ENCODE results near the gene BARX1. TPM values are rescaled to one million over a fixed set of nuclear protein-coding genes. Genes with fewer than 3 reads are reported as not detected.
"Not testable (repeated sequence)": the region's sequence is repeated elsewhere in the genome, so short reads cannot be mapped to it uniquely, and the experiment has no call there.

BARX1 gene
- total RNA-seq, 2 donors from 2014 or later: 9.1 TPM; not detected in 1

DNA sequence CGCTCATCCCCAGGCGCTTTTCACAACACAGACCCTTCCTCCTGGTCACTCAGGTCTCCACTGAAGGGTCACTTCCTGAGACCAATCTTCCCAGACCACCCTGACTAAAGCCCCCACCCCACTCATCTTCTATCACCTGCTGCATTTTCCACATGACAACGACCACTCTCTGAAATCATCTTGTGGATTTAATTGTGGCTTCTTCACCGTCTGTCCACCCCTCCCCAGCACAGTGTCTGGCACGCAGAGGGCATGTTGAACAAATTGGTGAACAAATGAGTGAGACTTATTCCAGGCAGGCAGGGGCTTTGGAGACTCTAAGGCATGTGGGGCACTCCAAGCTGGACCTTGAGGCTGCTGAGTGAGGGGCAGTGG, 8.8 kb downstream of the BARX1 start:
- Mint-ChIP-seq H3K36me3 (peaks cover 8 to 10% of the 10 kb centered on the region in 2 donors), H3K27ac (no peak overlapping the region), H3K9me3 (peaks cover 0 to 4% of the 10 kb centered on the region in 2 donors)
- ATAC-seq: no peak
- no peak for DNase-seq (ENCODE audit: low spot score in 2 of 2)

- Mint-ChIP-seq H3K27ac (no peak overlapping the region), H3K9me3 (peaks cover 0 to 3% of the 10 kb centered on the region in 2 donors), H3K36me3 (peaks cover 3 to 8% of the 10 kb centered on the region in 2 donors)
- no peak for DNase-seq (ENCODE audit: low spot score in 2 of 2)
- ATAC-seq: no peak
Measured at GRCh38 chr9:93945400-93946337, 9.5 kb downstream of the BARX1 start.

- H3K36me3 Mint-ChIP-seq: no peaks in the 10 kb centered on the region
- DNase-seq (ENCODE audit: low spot score in 2 of 2) (no peak), ATAC-seq (no peak)
- no peak overlapping the region for H3K27ac Mint-ChIP-seq
- no peaks in the 10 kb centered on the region for H3K9me3 Mint-ChIP-seq
Measured at GRCh38 chr9:93944011-93944410, 11.1 kb downstream of the BARX1 start.

DNA sequence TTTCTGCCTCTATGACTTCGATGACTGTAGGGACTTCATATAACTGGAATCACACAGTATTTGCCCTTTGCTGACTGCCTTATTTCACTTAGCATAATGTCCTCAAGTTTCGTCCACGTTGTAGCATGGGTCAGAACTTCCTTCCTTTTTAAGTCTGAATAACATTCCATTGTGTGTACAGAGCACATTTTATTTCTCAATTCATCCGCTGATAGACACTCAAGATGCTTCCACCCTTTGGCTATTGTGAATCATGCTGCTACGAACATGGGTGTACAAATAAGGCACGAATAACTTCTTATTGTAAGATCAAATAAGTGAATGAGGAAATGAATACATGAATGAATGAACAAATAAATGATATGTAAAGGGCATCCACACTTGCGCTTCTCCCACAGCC, 13.0 kb downstream of the BARX1 start:
- Mint-ChIP-seq H3K9me3 (no peaks in the 10 kb centered on the region), H3K36me3 (no peaks in the 10 kb centered on the region), H3K27ac (no peak overlapping the region)
- DNase-seq (ENCODE audit: low spot score in 2 of 2) (no peak), ATAC-seq (no peak)

- Mint-ChIP-seq H3K9me3 (no peaks in the 10 kb centered on the region), H3K27ac (no peak overlapping the region), H3K36me3 (no peaks in the 10 kb centered on the region)
- DNase-seq (ENCODE audit: low spot score in 2 of 2) (no peak), ATAC-seq (peak in 1 of 2 donors; percentile 47)
Measured at GRCh38 chr9:93941493-93941892, 13.7 kb downstream of the BARX1 start.

DNA sequence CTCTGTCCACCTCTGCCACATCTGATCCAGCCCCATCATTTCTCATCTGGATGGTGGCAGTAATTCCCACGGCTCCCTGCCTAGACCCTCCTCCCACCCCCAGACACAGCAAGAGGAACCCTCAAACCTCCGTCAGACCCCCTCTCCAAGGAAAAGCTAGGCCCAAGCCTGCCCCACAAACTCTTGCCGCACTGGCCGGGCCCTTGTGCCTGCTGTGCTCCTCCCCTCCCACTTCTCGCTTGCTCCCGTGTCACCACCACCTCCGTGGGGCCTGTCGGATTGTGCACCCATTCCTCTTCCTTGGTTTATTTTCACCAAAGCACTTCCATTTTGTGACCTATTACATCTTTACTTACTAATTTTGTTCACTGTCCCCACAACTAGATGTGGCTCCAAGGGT, 14.2 kb downstream of the BARX1 start:
- H3K9me3 Mint-ChIP-seq: no peaks in the 10 kb centered on the region
- H3K36me3 Mint-ChIP-seq: no peaks in the 10 kb centered on the region
- no peak overlapping the region for H3K27ac Mint-ChIP-seq
- no peak for ATAC-seq
- DNase-seq (ENCODE audit: low spot score in 2 of 2): no peak

GRCh38 chr9:93939589-93939988, 15.6 kb downstream of the BARX1 start:
- ATAC-seq; H3K27ac Mint-ChIP-seq; H3K9me3 Mint-ChIP-seq; DNase-seq (ENCODE audit: low spot score in 2 of 2); H3K36me3 Mint-ChIP-seq: not testable (repeated sequence)

- Mint-ChIP-seq H3K27ac (no peak overlapping the region), H3K36me3 (no peaks in the 10 kb centered on the region), H3K9me3 (no peaks in the 10 kb centered on the region)
- ATAC-seq (no peak), DNase-seq (ENCODE audit: low spot score in 2 of 2) (no peak)
Measured at GRCh38 chr9:93937193-93937592, 18.0 kb downstream of the BARX1 start.

DNA sequence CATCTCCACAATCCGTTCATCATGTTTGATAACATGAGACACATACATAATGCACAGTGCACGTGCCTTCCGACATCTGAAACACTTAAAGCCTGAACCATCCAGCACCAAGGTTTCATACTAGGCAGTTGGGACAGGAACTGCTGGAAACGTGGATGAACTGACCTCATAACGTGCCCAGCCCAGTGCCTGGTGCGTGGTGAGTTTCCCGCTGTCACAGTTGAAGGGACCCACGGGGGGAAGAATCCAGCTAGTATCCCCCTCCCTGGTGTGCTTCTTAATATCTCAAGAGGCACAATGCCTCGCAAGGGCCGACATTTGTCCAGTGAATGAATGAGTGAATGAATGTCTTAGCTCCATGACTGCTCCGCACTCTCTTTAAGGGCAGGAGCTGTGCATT, 23.2 kb downstream of the BARX1 start:
- DNase-seq (ENCODE audit: low spot score in 2 of 2) (no peak), ATAC-seq (no peak)
- Mint-ChIP-seq H3K9me3 (peaks cover 0 to 9% of the 10 kb centered on the region in 2 donors), H3K36me3 (peaks cover 0 to 8% of the 10 kb centered on the region in 2 donors), H3K27ac (no peak overlapping the region)

DNA sequence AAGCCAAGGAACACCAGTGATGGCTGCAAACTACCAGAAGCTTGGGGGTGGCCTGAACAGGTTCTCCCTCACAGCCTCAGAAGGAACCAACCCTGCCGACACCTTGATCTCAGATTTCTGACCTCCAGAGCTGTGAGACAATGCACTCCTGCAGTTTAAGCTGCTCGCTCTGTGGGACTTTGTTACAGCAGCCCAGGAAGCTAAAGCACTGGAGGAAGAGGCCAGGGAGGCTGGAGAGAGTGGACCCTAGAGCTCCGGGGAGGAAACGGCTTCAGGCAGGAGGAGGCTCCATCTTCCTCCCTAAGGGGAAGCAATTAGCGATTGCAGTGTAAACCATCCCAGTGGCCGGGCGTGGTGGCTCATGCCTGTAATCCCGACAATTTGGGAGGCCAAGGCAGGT, 25.1 kb downstream of the BARX1 start:
- Mint-ChIP-seq H3K27ac (no peak overlapping the region), H3K36me3 (peaks cover 0 to 8% of the 10 kb centered on the region in 2 donors), H3K9me3 (peaks cover 0 to 10% of the 10 kb centered on the region in 2 donors)
- DNase-seq (ENCODE audit: low spot score in 2 of 2): no peak
- no peak for ATAC-seq

DNA sequence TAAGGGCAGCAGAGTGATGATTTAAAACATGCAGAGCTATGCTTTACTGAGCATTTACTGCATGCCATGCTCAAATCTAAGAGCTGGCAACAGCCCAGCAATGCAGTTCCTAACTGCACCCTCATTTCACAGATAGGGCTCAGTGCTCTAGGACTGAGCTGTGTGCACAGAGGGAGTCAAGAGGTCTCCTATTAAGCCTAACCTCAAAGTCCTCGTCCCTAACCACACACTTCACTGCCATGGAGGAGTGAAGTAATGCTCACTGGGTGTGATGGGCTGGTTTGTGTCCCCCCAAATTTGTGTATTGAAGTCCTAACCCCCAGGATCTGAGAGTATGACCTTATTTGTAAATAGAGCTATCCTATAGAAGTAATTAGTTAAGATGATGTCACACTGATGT, 25.9 kb downstream of the BARX1 start:
- Mint-ChIP-seq H3K36me3 (peaks cover 0 to 8% of the 10 kb centered on the region in 2 donors), H3K27ac (no peak overlapping the region), H3K9me3 (peaks cover 0 to 10% of the 10 kb centered on the region in 2 donors)
- ATAC-seq (no peak), DNase-seq (ENCODE audit: low spot score in 2 of 2) (no peak)

- ATAC-seq (no peak), DNase-seq (ENCODE audit: low spot score in 2 of 2) (no peak)
- Mint-ChIP-seq H3K9me3 (peaks cover 0 to 7% of the 10 kb centered on the region in 2 donors), H3K27ac (no peak overlapping the region), H3K36me3 (peaks cover 0 to 5% of the 10 kb centered on the region in 2 donors)
Measured at GRCh38 chr9:93922535-93922934, 32.6 kb downstream of the BARX1 start.

- DNase-seq (ENCODE audit: low spot score in 2 of 2) (no peak), ATAC-seq (no peak)
- Mint-ChIP-seq H3K36me3 (no peaks in the 10 kb centered on the region), H3K9me3 (no peaks in the 10 kb centered on the region), H3K27ac (no peak overlapping the region)
Measured at GRCh38 chr9:93920131-93920800, 34.9 kb downstream of the BARX1 start.

GRCh38 chr9:93918061-93918460, 37.1 kb downstream of the BARX1 start:
- Mint-ChIP-seq H3K27ac (no peak overlapping the region), H3K36me3 (no peaks in the 10 kb centered on the region), H3K9me3 (no peaks in the 10 kb centered on the region)
- ATAC-seq (no peak), DNase-seq (ENCODE audit: low spot score in 2 of 2) (no peak)

DNA sequence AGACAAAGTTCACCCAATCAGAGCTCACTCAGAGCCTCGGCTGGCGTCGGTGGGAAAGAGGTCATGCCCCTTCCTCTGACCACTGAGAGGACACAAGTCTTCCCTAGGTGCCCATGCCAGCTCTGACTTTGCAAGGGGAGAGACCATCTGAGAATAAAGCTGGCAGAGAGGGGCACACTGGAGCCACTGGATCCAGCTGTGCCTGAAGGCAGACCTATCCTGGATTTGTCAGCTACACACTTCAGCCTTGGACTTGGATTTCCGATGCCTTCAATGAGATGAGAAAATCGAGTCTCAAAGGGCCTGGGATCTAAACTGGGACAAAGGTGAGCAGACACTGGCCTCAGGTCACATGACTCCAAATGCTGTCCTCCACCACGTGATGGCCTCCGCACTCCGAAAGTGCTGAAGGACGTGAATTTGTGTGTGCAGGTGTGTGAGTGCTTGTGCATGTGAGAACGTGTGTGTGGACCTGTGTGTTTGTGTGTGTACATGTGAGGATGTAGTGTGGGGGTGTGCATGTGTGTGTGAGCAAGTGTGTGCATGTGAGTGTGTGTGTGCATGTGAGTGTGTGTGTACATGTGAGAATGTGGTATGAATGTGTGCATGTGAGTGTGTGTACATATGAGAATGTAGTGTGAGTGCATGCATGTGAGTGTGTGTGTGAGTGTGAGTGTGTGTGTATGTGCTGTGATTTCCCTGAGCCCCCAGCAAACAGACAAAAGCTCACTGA, 37.9 kb downstream of the BARX1 start:
- H3K27ac Mint-ChIP-seq: no peak overlapping the region
- no peak for DNase-seq (ENCODE audit: low spot score in 2 of 2)
- no peaks in the 10 kb centered on the region for H3K36me3 Mint-ChIP-seq
- H3K9me3 Mint-ChIP-seq: no peaks in the 10 kb centered on the region
- ATAC-seq: no peak

DNA sequence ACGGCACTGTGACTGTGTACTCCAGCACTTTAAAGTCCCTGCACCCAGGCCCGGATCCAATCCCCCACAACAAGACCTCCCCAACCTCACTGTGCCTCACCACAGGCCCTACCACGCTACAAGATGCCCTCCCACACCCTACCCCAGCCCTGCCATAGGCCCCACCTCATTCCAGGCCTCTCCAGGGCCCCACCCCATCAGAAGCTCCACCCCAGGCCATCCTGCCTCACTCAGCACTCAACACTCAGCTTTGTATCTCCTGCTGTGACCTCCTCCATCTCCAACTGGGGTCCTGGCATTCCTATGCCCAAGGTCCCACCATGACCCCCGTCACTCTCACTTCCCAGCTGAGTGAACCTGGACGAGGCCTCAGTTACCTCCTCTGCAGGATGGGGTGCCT, 38.8 kb downstream of the BARX1 start:
- H3K27ac Mint-ChIP-seq: no peak overlapping the region
- ATAC-seq: no peak
- H3K9me3 Mint-ChIP-seq: no peaks in the 10 kb centered on the region
- no peaks in the 10 kb centered on the region for H3K36me3 Mint-ChIP-seq
- no peak for DNase-seq (ENCODE audit: low spot score in 2 of 2)

All from activated naive CD4-positive, alpha-beta T cell treated with anti-CD3 and anti-CD28 coated beads, Interleukin-2, amount 50 U/mL, for 72 hours (primary cell).